NCI-H510A (cell line): Measurements from ENCODE around the gene DGLUCY.
"Not testable (repeated sequence)": the region's sequence is repeated elsewhere in the genome, so short reads cannot be mapped to it uniquely, and the experiment has no call there.

ENCODE experiments used
- DNase-seq: peaks from one replicate; lab custom pipeline; 2025; lab: John Stamatoyannopoulos, UW

The DGLUCY gene

GRCh38 chr14:91113829-91114078, at the start of gene DGLUCY:
Gene DGLUCY (plus strand): TSS chr14:91114073. CDS start chr14:91160295, 46,222 bp downstream.
- DNase-seq: no peak

GRCh38 chr14:91065266-91065665, 48.6 kb upstream of the DGLUCY start:
- no peak for DNase-seq

GRCh38 chr14:91067186-91067585, 46.7 kb upstream of the DGLUCY start:
- no peak for DNase-seq

- DNase-seq: no peak
These were observed 45.2 kb upstream of the DGLUCY start for GRCh38 chr14:91068642-91069041.

- no peak for DNase-seq
These were observed 43.3 kb upstream of the DGLUCY start for GRCh38 chr14:91070572-91070971.

- DNase-seq: no peak
These were observed 38.3 kb upstream of the DGLUCY start for GRCh38 chr14:91075553-91075952.

- DNase-seq: no peak
These were observed 35.7 kb upstream of the DGLUCY start for GRCh38 chr14:91078095-91078737.

GRCh38 chr14:91080071-91080470, 33.8 kb upstream of the DGLUCY start:
- DNase-seq: no peak

- no peak for DNase-seq
These were observed 31.6 kb upstream of the DGLUCY start for GRCh38 chr14:91082282-91082681.

- DNase-seq: no peak
These were observed 29.4 kb upstream of the DGLUCY start for GRCh38 chr14:91084516-91084915.

GRCh38 chr14:91087470-91087869, 26.4 kb upstream of the DGLUCY start:
- not testable (repeated sequence) for DNase-seq

- DNase-seq: no peak
These were observed 25.2 kb upstream of the DGLUCY start for GRCh38 chr14:91088585-91089235.

GRCh38 chr14:91089958-91090535, 23.8 kb upstream of the DGLUCY start:
- DNase-seq: no peak

GRCh38 chr14:91090743-91091142, 23.1 kb upstream of the DGLUCY start:
- no peak for DNase-seq

- no peak for DNase-seq
These were observed 21.8 kb upstream of the DGLUCY start for GRCh38 chr14:91092073-91092472.

- not testable (repeated sequence) for DNase-seq
These were observed 20.0 kb upstream of the DGLUCY start for GRCh38 chr14:91093743-91094472.

- DNase-seq: no peak
These were observed 19.1 kb upstream of the DGLUCY start for GRCh38 chr14:91094772-91095171.

- no peak for DNase-seq
These were observed 18.7 kb upstream of the DGLUCY start for GRCh38 chr14:91095178-91095577.

- not testable (repeated sequence) for DNase-seq
These were observed 16.2 kb upstream of the DGLUCY start for GRCh38 chr14:91097657-91098056.

- DNase-seq: no peak
These were observed 15.3 kb upstream of the DGLUCY start for GRCh38 chr14:91098591-91098990.

GRCh38 chr14:91100102-91100501, 13.8 kb upstream of the DGLUCY start:
- no peak for DNase-seq

- no peak for DNase-seq
These were observed 10.8 kb upstream of the DGLUCY start for GRCh38 chr14:91103116-91103515.
